D341Med (cell line): ENCODE data around the gene AGXT2.
A peak's percentile ranks its signal among the peaks of the same experiment; 100 is the strongest.

Experiments
- DNase-seq: peaks from one replicate; pipeline ENCODE4 v3.0.0; 2012; ENCODE audit warnings: low spot score

Gene AGXT2

DNA sequence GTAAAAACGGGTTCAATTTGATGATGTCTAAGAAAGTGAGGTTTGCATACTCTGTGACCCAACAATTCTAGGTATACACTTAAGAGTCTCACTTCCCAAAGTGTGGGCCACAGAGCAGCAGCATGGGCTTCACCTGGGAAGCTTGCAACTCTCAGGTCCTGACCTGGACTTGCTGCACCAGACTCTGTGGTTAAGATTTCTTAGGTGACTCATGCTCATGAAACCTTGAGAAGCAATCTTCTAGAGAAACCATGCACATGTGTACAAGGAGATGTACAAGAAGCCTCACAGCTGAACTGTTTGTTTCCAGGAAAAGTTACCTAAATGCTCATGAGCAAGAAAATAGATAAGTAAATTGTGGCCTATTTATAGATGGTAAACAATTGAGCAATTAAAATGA is 88.4 kb downstream of the AGXT2 start:
- no peak for DNase-seq

- DNase-seq, result peak; percentile 51
These were observed 89.7 kb downstream of the AGXT2 start for GRCh38 chr5:34957857-34958690.

DNA sequence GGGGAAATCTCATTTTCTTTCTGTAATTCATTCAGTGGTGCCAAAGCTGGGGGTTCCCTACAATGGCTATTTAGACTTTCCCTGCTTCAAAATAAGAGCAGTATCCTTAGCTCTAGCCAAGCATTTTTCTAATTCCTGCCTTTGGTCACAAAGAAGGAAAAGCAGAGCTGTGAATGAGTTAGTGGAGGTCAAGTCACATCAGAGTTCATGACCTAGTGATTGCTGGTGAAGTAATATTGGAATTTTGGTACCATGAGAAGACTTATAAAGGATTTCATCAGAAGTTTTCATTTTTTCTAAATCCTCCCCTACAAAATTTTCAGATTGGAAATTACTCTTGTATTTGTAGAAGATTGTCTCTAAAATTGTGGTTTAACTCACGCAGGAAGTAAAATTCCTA is 90.4 kb downstream of the AGXT2 start:
- no peak for DNase-seq
